Measurements from ENCODE around the gene AKAP13.

Gene AKAP13

GRCh38 chr15:85746641-85747040 is 366.2 kb downstream of the AKAP13 start:
- Histone ChIP-seq H3K4me1 (peaks cover 0 to 5% (median 0%) of the 10 kb centered on the region in 10 experiments; a peak in 3 of 20 replicates), H3K27me3 (no peaks in the 10 kb centered on the region), H3K27ac (no peak overlapping the region), H3K9me3 (replicated peaks in 1 of 11) (no peaks in the 10 kb centered on the region), H4K20me1 (peaks cover 0 to 100% (median 88%) of the 10 kb centered on the region in 11 experiments; a peak in 16 of 22 replicates), H3K4me3 (no peak overlapping the region), H3K9ac (no peak overlapping the region), H3K4me2 (no peak overlapping the region), H3K36me3 (peaks cover 72 to 82% (median 78%) of the 10 kb centered on the region in 11 experiments)
- no peak for TF ChIP-seq Cebpa-rat (IDR thresholded peaks at IDR 0.05)

- H3K27me3 ChIP-seq = no peaks in the 10 kb centered on the region
- no peak for TF ChIP-seq Cebpa-rat (IDR thresholded peaks at IDR 0.05)
- no peaks in the 10 kb centered on the region for H3K9me3 ChIP-seq (replicated peaks in 1 of 11)
- peaks cover 0 to 8% (median 0%) of the 10 kb centered on the region in 10 experiments; a peak in 6 of 20 replicates for H3K4me1 ChIP-seq
- no peak overlapping the region for H3K27ac ChIP-seq
- peaks cover 57 to 67% (median 63%) of the 10 kb centered on the region in 11 experiments for H3K36me3 ChIP-seq
- peaks cover 0 to 97% (median 72%) of the 10 kb centered on the region in 11 experiments; a peak in 16 of 22 replicates for H4K20me1 ChIP-seq
- no peak overlapping the region for H3K4me3 ChIP-seq
- H3K9ac ChIP-seq = no peak overlapping the region
- H3K4me2 ChIP-seq = no peak overlapping the region
Observed at GRCh38 chr15:85748176-85748575, 367.8 kb downstream of the AKAP13 start.

- H3K9me3 ChIP-seq (replicated peaks in 1 of 11) = no peaks in the 10 kb centered on the region
- H3K4me1 ChIP-seq = peaks cover under 1 to 14% (median 5%) of the 10 kb centered on the region in 10 experiments; a peak in 16 of 20 replicates
- H3K9ac ChIP-seq = no peak overlapping the region
- TF ChIP-seq Cebpa-rat (IDR thresholded peaks at IDR 0.05) = no peak
- H3K4me3 ChIP-seq = no peak overlapping the region
- H3K27ac ChIP-seq = no peak overlapping the region
- no peak overlapping the region for H3K4me2 ChIP-seq
- no peaks in the 10 kb centered on the region for H3K27me3 ChIP-seq
- peaks cover 0 to 96% (median 67%) of the 10 kb centered on the region in 11 experiments; a peak in 14 of 22 replicates for H4K20me1 ChIP-seq
- H3K36me3 ChIP-seq = peaks cover 52 to 63% (median 60%) of the 10 kb centered on the region in 11 experiments
Observed at GRCh38 chr15:85748729-85749128, 368.3 kb downstream of the AKAP13 start.

- H3K4me2 ChIP-seq = no peak overlapping the region
- H3K4me1 ChIP-seq = peaks cover 8 to 22% (median 12%) of the 10 kb centered on the region in 10 experiments; a peak in 17 of 20 replicates
- H3K27ac ChIP-seq = no peak overlapping the region
Observed at GRCh38 chr15:85749261-85750151, 369.1 kb downstream of the AKAP13 start.

GRCh38 chr15:85750319-85751290 is 370.2 kb downstream of the AKAP13 start:
- no peaks in the 10 kb centered on the region for H3K9me3 ChIP-seq (replicated peaks in 1 of 11)

More at GRCh38 chr15:85749261-85750151, 369.1 kb downstream of the AKAP13 start:
- H3K27me3 ChIP-seq = no peaks in the 10 kb centered on the region
- TF ChIP-seq Cebpa-rat (IDR thresholded peaks at IDR 0.05) = no peak
- H3K36me3 ChIP-seq = peaks cover 44 to 56% (median 52%) of the 10 kb centered on the region in 11 experiments
- no peak overlapping the region for H3K4me3 ChIP-seq
- H4K20me1 ChIP-seq = peaks cover 0 to 93% (median 59%) of the 10 kb centered on the region in 11 experiments; a peak in 14 of 22 replicates
- no peaks in the 10 kb centered on the region for H3K9me3 ChIP-seq (replicated peaks in 1 of 11)
- no peak overlapping the region for H3K9ac ChIP-seq

GRCh38 chr15:85751291-85752123 is 371.1 kb downstream of the AKAP13 start:
- Histone ChIP-seq H3K4me3 (no peak overlapping the region), H3K9ac (no peak overlapping the region), H3K27me3 (no peaks in the 10 kb centered on the region), H3K27ac (peak overlapping the region in 2 of 11 experiments; percentile 3 to 8; a peak in 1 of 22 replicates), H4K20me1 (peaks cover 0 to 78% (median 39%) of the 10 kb centered on the region in 11 experiments; a peak in 14 of 22 replicates), H3K4me1 (peaks cover 9 to 24% (median 16%) of the 10 kb centered on the region in 10 experiments; a peak in 17 of 20 replicates), H3K4me2 (no peak overlapping the region), H3K36me3 (peaks cover 26 to 45% (median 33%) of the 10 kb centered on the region in 11 experiments), H3K9me3 (replicated peaks in 1 of 11) (no peaks in the 10 kb centered on the region)
- TF ChIP-seq Cebpa-rat (IDR thresholded peaks at IDR 0.05) = no peak

More at GRCh38 chr15:85750319-85751290, 370.2 kb downstream of the AKAP13 start:
- Histone ChIP-seq H3K4me1 (peaks cover 9 to 24% (median 16%) of the 10 kb centered on the region in 10 experiments; a peak in 17 of 20 replicates), H4K20me1 (peaks cover 0 to 82% (median 48%) of the 10 kb centered on the region in 11 experiments; a peak in 14 of 22 replicates), H3K27ac (0 out of 22 replicates have a peak overlapping the region, but pooled peaks of 1 of the 11 experiments have one; percentile 3), H3K4me3 (no peak overlapping the region), H3K4me2 (no peak overlapping the region), H3K9ac (no peak overlapping the region; a peak in 1 of 22 replicates), H3K27me3 (no peaks in the 10 kb centered on the region), H3K36me3 (peaks cover 35 to 45% (median 42%) of the 10 kb centered on the region in 11 experiments)
- TF ChIP-seq Cebpa-rat (IDR thresholded peaks at IDR 0.05) = no peak

GRCh38 chr15:85752124-85752475 is 371.7 kb downstream of the AKAP13 start:
- Histone ChIP-seq H3K27me3 (no peaks in the 10 kb centered on the region), H3K4me2 (no peak overlapping the region), H3K36me3 (peaks cover 20 to 45% (median 27%) of the 10 kb centered on the region in 11 experiments), H3K27ac (peak overlapping the region in 2 of 11 experiments; percentile 3 to 8; a peak in 1 of 22 replicates), H3K9me3 (replicated peaks in 1 of 11) (no peaks in the 10 kb centered on the region), H3K4me3 (no peak overlapping the region), H4K20me1 (peaks cover 0 to 72% (median 33%) of the 10 kb centered on the region in 11 experiments; a peak in 13 of 22 replicates), H3K4me1 (peaks cover 9 to 24% (median 16%) of the 10 kb centered on the region in 10 experiments; a peak in 17 of 20 replicates), H3K9ac (no peak overlapping the region)
- no peak for TF ChIP-seq Cebpa-rat (IDR thresholded peaks at IDR 0.05)

Data from BLaER1 treated with 17β-estradiol and CSF1 and Interleukin-3, amounts not matched to agents 10 nM and 100 nM (cell line).